Esophagus squamous epithelium (tissue), 4 donors: ENCODE data around the gene ETS1.

Experiments
- POLR2A ChIP-seq, 4 donors: fragments of 450-650 bp; IDR thresholded peaks; one replicate each; pipeline ENCODE4 v1.6.1; 2017; ENCODE audit warnings: antibody characterized with exemption in 4 of 4, mild to moderate bottlenecking in 4 of 4, moderate library complexity in 3 of 4
- TF ChIP-seq, protein P1 (sequence below), 6 experiments: fragments of 450-650 bp in 4 of 6; fragments of 200-600 bp in 2 of 6; sonication (generic) in 2 of 6; IDR thresholded peaks; one replicate each; pipeline ENCODE4 v1.5.1; 2016 to 2019; ENCODE audit warnings: antibody characterized with exemption in 6 of 6, mild to moderate bottlenecking in 4 of 6, moderate library complexity in 4 of 6

DNA sequence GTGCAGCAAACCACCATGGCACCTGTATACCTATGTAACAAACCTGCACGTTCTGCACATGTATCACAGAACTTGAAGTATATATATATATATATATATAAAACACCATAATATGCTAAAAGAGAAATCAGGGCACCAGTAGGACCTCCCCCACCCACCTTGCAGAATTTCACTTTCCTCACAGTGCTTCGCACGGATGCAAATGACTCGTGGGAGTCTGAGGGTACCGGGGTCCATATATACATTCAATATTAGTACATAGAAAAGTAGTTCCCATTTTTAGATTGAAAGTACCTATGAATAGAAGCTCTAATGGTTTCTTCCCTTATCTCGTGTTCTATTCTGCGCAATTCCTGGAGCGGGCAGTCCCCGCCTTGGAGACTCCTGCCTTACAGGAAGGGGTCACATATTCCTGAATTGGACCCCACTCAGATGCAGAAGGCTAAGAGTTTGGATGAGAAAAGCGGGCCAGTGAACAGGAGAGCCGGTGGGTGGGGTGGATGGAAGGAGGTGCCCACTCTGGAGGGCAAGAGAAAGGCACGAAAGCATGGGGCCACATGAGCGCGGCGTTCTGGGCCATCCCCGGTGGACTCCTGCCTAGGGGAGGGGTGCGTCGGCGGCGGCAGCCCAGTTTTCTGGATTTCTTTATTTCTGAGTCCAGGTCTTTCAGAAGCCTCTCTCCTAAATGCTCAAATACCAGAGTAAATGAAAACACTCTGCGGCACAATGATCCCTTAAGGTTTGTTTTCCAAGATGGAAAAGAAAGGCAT lies 136.3 kb downstream of the ETS1 start:
- no peak for TF ChIP-seq POLR2A (IDR thresholded peaks at IDR 0.05)
- TF ChIP-seq, protein P1, sequence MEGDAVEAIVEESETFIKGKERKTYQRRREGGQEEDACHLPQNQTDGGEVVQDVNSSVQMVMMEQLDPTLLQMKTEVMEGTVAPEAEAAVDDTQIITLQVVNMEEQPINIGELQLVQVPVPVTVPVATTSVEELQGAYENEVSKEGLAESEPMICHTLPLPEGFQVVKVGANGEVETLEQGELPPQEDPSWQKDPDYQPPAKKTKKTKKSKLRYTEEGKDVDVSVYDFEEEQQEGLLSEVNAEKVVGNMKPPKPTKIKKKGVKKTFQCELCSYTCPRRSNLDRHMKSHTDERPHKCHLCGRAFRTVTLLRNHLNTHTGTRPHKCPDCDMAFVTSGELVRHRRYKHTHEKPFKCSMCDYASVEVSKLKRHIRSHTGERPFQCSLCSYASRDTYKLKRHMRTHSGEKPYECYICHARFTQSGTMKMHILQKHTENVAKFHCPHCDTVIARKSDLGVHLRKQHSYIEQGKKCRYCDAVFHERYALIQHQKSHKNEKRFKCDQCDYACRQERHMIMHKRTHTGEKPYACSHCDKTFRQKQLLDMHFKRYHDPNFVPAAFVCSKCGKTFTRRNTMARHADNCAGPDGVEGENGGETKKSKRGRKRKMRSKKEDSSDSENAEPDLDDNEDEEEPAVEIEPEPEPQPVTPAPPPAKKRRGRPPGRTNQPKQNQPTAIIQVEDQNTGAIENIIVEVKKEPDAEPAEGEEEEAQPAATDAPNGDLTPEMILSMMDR (IDR thresholded peaks at IDR 0.05): no peak
